CD8-positive, alpha-beta memory T cell (primary cell): ENCODE data around the gene IKBIP. TPM values are rescaled to one million over a fixed set of nuclear protein-coding genes. Genes with fewer than 3 reads are reported as not detected.
A peak's percentile ranks its signal among the peaks of the same experiment; 100 is the strongest.

Experiments used
- CTCF ChIA-PET: fragments of 350-600 bp; sonication (Branson Sonifier 250); formaldehyde crosslinking; loops from one replicate; lab custom pipeline; 2021; ENCODE audit warnings: antibody characterized with exemption; lab: Charles Lee
- POLR2A ChIA-PET: fragments of 350-600 bp; sonication (Branson Sonifier 250); formaldehyde crosslinking; loops from one replicate; lab custom pipeline; 2021; ENCODE audit warnings: antibody characterized with exemption; lab: Charles Lee
- DNase-seq, 5 donors: peaks; one replicate each; pipeline versions ENCODE4 v3.0.0 to v3.0.0-alpha.2; 2020 to 2022; ENCODE audit warnings: mixed read lengths in 1 of 5
- H3K27ac ChIP-seq: one replicate; pipeline ENCODE4 v1.7.0; 2013; ENCODE audit warnings: low read depth, mild to moderate bottlenecking, low read length, moderate library complexity
- H3K27me3 ChIP-seq: 2 replicates; pipeline ENCODE4 v1.7.0; 2013; ENCODE audit warnings: low read length, mild to moderate bottlenecking; ENCODE audit not compliant: insufficient read depth, poor library complexity, severe bottlenecking
- H3K36me3 ChIP-seq: 2 replicates; pipeline ENCODE4 v1.7.0; 2013; ENCODE audit warnings: mild to moderate bottlenecking, low read length, moderate library complexity; ENCODE audit not compliant: insufficient read depth
- H3K4me1 ChIP-seq: 2 replicates; pipeline ENCODE4 v1.7.0; 2013; ENCODE audit warnings: mild to moderate bottlenecking, low read length, moderate library complexity; ENCODE audit not compliant: insufficient read depth
- H3K4me3 ChIP-seq: 2 replicates; pipeline ENCODE4 v1.7.0; 2013; ENCODE audit warnings: mild to moderate bottlenecking, low read length
- H3K9me3 ChIP-seq: 2 replicates; pipeline ENCODE4 v1.7.0; 2013; ENCODE audit warnings: mild to moderate bottlenecking, low read length
- H3K27ac Mint-ChIP-seq, 8 donors: one replicate each; pipeline ENCODE4 v1.8.0; 2020 to 2021; ENCODE audit warnings: mixed read lengths in 8 of 8, mild to moderate bottlenecking in 6 of 8, inconsistent platforms in 3 of 8, moderate library complexity in 3 of 8
- H3K27me3 Mint-ChIP-seq, 2 donors: one replicate each; pipeline ENCODE4 v1.8.0; 2020 to 2021; ENCODE audit warnings: mixed read lengths in 2 of 2, mild to moderate bottlenecking in 1 of 2, moderate library complexity in 1 of 2
- H3K36me3 Mint-ChIP-seq, 3 donors: one replicate each; pipeline ENCODE4 v1.8.0; 2020 to 2021; ENCODE audit warnings: mixed read lengths in 3 of 3, inconsistent platforms in 1 of 3, mild to moderate bottlenecking in 1 of 3
- H3K4me1 Mint-ChIP-seq, 3 donors: one replicate each; pipeline ENCODE4 v1.8.0; 2020 to 2021; ENCODE audit warnings: mixed read lengths in 3 of 3, inconsistent platforms in 1 of 3, mild to moderate bottlenecking in 1 of 3
- H3K4me3 Mint-ChIP-seq, 7 donors: one replicate each; pipeline ENCODE4 v1.8.0; 2020 to 2021; ENCODE audit warnings: mixed read lengths in 7 of 7, mild to moderate bottlenecking in 6 of 7, moderate library complexity in 4 of 7, inconsistent platforms in 2 of 7
- H3K9me3 Mint-ChIP-seq, 5 donors: one replicate each; pipeline ENCODE4 v1.8.0; 2020 to 2022; ENCODE audit warnings: mixed read lengths in 5 of 5, mild to moderate bottlenecking in 3 of 5, moderate library complexity in 2 of 5, inconsistent platforms in 1 of 5
- polyA plus RNA-seq: library from polyadenylated mRNA; unstranded; fragments of 300-500 nt; fragmentation: Illumina TruSeq; gene quantifications from one replicate; pipeline ENCODE4 v1.2.3, GENCODE V29; 2021
- total RNA-seq, 2 experiments: library from RNA; stranded (reverse); gene quantifications; one replicate each; pipeline ENCODE4 v1.2.3, GENCODE V29; 2021

IKBIP gene, protein sequence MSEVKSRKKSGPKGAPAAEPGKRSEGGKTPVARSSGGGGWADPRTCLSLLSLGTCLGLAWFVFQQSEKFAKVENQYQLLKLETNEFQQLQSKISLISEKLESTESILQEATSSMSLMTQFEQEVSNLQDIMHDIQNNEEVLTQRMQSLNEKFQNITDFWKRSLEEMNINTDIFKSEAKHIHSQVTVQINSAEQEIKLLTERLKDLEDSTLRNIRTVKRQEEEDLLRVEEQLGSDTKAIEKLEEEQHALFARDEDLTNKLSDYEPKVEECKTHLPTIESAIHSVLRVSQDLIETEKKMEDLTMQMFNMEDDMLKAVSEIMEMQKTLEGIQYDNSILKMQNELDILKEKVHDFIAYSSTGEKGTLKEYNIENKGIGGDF
- total RNA-seq = 10 to 100 TPM; 29.4 to 30.4 TPM
- 9.4 TPM for polyA plus RNA-seq

DNA sequence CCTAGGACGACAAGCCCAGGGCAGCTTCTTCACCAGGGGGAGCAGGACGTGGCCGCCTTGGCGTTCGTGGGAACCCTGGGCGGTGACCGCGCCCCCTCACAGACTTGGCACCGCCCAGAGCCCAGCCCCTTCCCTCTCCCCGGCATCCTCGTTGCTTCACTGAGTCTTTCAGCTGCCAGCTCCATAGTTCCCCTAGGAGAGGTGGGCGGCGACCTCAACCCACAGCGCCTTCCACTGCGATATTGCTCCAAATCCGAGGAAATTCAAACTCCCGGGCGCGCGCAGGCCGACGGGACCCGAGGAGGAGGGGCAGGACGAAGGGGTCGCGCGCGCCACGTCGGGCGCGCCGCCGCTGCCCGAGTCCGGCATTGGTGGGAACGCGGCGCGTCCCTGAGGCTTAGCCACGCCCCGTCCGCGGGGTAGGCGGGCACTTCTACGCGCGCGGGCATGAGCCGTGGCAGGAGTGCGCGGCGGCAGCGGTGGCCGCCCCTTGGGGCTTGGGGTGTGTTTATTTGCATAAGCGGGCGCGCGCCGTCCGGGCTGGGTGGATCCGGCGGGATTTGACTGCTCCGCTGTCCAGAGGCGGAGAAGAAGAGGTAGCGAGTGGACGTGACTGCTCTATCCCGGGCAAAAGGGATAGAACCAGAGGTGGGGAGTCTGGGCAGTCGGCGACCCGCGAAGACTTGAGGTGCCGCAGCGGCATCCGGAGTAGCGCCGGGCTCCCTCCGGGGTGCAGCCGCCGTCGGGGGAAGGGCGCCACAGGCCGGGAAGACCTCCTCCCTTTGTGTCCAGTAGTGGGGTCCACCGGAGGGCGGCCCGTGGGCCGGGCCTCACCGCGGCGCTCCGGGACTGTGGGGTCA, at the start of gene IKBIP, which contains the start of gene APAF1:
Gene IKBIP (minus strand): TSS at position 77 of the 860 bp plus-strand sequence. CDS start 87 bp downstream, outside the sequence.
Gene APAF1 (plus strand): TSS at position 579 of the 860 bp plus-strand sequence. CDS start 3,070 bp downstream, outside the sequence.
- Histone ChIP-seq H3K9me3 (no peaks in the 10 kb centered on the region), H3K4me1 (peaks cover 16% of the 10 kb centered on the region), H3K27me3 (no peaks in the 10 kb centered on the region), H3K27ac (peak within 1 kb of the TSS; percentile 91), H3K36me3 (peaks cover 4% of the 10 kb centered on the region), H3K4me3 (peak within 1 kb of the TSS; percentile 97)
- ChIA-PET POLR2A (interaction anchor here (1.1 to 2.2 kb wide), 3 partner anchors 50 to 131 kb away, joined by 5 to 37 read pairs (median 6); partner anchors contain the start of genes SLC25A3 and TMPO), CTCF (interaction anchor here (0.6 to 2.1 kb wide), 9 partner anchors 9 to 155 kb away, joined by 3 to 6 read pairs (median 4); partner anchors contain the start of genes SLC25A3 and TMPO)
- no peaks in the 10 kb centered on the region for H3K27me3 Mint-ChIP-seq
- H3K36me3 Mint-ChIP-seq = peaks cover 0 to 37% (median 5%) of the 10 kb centered on the region in 3 donors
- H3K4me3 Mint-ChIP-seq = peak within 1 kb of the TSS; percentile 97 to 100 (median 98)
- H3K4me1 Mint-ChIP-seq = peaks cover 37 to 72% (median 58%) of the 10 kb centered on the region in 3 donors
- peak; percentile 95 to 97 (median 96) for DNase-seq
- H3K27ac Mint-ChIP-seq = peak within 1 kb of the TSS; percentile 90 to 99 (median 95)
- H3K9me3 Mint-ChIP-seq = no peaks in the 10 kb centered on the region

DNA sequence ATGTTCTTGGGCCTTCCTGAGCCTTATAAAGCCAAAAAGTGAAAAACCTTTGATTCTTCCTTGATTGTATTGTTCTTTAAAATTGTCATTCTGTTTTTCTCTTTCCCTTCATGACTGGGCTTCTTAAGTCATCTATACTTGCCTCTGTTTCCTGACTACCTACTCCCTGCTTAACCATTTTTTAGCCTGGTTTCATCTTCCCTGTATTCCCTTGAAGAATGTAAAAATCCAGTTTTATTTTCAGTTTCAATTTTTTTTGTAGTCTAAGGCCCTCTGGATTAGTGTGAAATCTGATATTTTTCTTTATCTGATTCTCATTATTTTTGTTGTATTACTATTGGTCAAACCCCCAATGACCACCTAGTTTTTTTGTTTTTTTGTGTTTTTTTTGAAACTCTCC, 46.8 kb upstream of the IKBIP start:
- Mint-ChIP-seq H3K36me3 (peaks cover 10 to 86% (median 28%) of the 10 kb centered on the region in 3 donors), H3K27me3 (no peaks in the 10 kb centered on the region), H3K9me3 (no peaks in the 10 kb centered on the region), H3K27ac (peak overlapping the region in 5 of 8 donors; percentile 28 to 62 (median 42)), H3K4me3 (no peak overlapping the region), H3K4me1 (peaks cover 26 to 29% (median 29%) of the 10 kb centered on the region in 3 donors)
- Histone ChIP-seq H3K4me3 (no peak overlapping the region), H3K4me1 (no peaks in the 10 kb centered on the region), H3K9me3 (no peaks in the 10 kb centered on the region), H3K36me3 (no peaks in the 10 kb centered on the region), H3K27me3 (no peaks in the 10 kb centered on the region), H3K27ac (no peak overlapping the region)
- no peak for DNase-seq
- CTCF ChIA-PET = no interaction called here
- POLR2A ChIA-PET = no interaction called here

DNA sequence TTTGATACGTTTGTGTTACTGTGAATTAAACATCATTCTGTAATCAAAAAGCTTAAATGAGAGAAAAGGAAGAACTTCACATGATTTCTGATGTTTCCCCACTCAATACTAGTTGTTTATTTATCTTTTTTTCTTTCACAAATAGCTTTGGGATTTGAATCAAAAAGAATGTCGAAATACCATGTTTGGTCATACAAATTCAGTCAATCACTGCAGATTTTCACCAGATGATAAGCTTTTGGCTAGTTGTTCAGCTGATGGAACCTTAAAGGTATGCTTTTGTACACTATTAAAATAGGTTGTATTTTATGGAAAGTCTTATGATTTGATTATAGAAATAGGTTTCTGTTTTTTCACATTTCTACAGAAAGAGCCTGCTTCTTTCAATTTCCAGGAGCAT, 42.0 kb upstream of the IKBIP start:
- Histone ChIP-seq H3K36me3 (peaks cover 20% of the 10 kb centered on the region), H3K27me3 (no peaks in the 10 kb centered on the region), H3K4me3 (no peak overlapping the region), H3K27ac (no peak overlapping the region), H3K9me3 (no peaks in the 10 kb centered on the region), H3K4me1 (no peaks in the 10 kb centered on the region)
- Mint-ChIP-seq H3K9me3 (no peaks in the 10 kb centered on the region), H3K27me3 (no peaks in the 10 kb centered on the region), H3K4me3 (no peak overlapping the region), H3K36me3 (peaks cover 15 to 83% (median 38%) of the 10 kb centered on the region in 3 donors), H3K27ac (no peak overlapping the region), H3K4me1 (peaks cover 7 to 11% (median 8%) of the 10 kb centered on the region in 3 donors)
- ChIA-PET CTCF (no interaction called here), POLR2A (no interaction called here)
- no peak for DNase-seq

DNA sequence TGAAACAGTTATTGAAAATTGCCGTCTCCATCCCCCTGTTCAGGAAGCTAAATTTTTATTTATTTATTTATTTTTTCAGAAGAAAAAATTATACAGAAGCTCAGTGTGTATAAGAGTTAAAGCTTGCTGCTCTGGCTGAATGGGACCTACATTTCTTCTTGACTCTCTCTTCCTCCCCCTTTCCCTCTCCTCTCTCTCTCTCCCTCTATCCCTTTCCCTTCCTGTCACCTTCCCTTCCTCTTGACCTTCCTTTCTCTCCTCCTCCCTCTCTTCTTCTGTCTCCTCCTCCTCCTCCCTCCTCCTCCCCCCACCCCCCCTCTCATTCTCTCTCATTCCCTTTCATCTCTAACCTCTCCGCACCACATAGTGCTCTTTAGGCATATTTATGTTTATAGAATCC, 39.6 kb upstream of the IKBIP start:
- Mint-ChIP-seq H3K27me3 (no peaks in the 10 kb centered on the region), H3K36me3 (peaks cover 11 to 82% (median 31%) of the 10 kb centered on the region in 3 donors), H3K4me3 (no peak overlapping the region), H3K9me3 (no peaks in the 10 kb centered on the region), H3K4me1 (peaks cover 0 to 2% (median 0%) of the 10 kb centered on the region in 3 donors), H3K27ac (no peak overlapping the region)
- no peak overlapping the region for H3K4me3 ChIP-seq
- H3K27ac ChIP-seq = no peak overlapping the region
- H3K27me3 ChIP-seq = no peaks in the 10 kb centered on the region
- DNase-seq = no peak
- ChIA-PET CTCF (no interaction called here), POLR2A (no interaction called here)
- H3K36me3 ChIP-seq = peaks cover 20% of the 10 kb centered on the region
- H3K4me1 ChIP-seq = no peaks in the 10 kb centered on the region
- H3K9me3 ChIP-seq = no peaks in the 10 kb centered on the region

DNA sequence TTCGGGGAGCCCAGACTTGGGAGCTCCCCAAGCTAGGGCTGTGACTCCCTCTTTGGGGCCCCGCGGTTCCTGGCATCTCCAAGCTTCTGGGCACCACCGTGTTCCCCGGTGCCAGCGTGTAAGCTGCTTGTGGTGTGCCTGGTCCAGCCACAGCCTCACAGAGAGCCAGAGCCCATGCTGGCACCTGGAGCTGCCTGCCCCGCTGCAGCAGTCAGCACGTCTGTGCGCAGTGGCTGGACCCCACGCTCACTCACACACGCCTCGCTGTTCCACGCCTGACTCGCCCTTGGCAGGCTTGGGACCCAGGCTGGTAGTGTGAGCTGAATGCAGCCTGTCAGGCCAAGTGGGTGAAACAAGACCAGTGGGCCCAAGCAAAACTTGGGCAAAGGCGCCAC, 35.0 kb upstream of the IKBIP start:
- DNase-seq = no peak
- no peak overlapping the region for H3K27ac Mint-ChIP-seq
- Histone ChIP-seq H3K4me3 (no peak overlapping the region), H3K9me3 (no peaks in the 10 kb centered on the region), H3K4me1 (no peaks in the 10 kb centered on the region), H3K27me3 (no peaks in the 10 kb centered on the region), H3K36me3 (peaks cover 19% of the 10 kb centered on the region), H3K27ac (no peak overlapping the region)
- H3K36me3 Mint-ChIP-seq = peaks cover 6 to 80% (median 27%) of the 10 kb centered on the region in 3 donors
- POLR2A ChIA-PET = no interaction called here
- H3K4me3 Mint-ChIP-seq = no peak overlapping the region
- no peaks in the 10 kb centered on the region for H3K27me3 Mint-ChIP-seq
- CTCF ChIA-PET = no interaction called here
- no peaks in the 10 kb centered on the region for H3K9me3 Mint-ChIP-seq
- peaks cover 0 to 4% (median 0%) of the 10 kb centered on the region in 3 donors for H3K4me1 Mint-ChIP-seq

DNA sequence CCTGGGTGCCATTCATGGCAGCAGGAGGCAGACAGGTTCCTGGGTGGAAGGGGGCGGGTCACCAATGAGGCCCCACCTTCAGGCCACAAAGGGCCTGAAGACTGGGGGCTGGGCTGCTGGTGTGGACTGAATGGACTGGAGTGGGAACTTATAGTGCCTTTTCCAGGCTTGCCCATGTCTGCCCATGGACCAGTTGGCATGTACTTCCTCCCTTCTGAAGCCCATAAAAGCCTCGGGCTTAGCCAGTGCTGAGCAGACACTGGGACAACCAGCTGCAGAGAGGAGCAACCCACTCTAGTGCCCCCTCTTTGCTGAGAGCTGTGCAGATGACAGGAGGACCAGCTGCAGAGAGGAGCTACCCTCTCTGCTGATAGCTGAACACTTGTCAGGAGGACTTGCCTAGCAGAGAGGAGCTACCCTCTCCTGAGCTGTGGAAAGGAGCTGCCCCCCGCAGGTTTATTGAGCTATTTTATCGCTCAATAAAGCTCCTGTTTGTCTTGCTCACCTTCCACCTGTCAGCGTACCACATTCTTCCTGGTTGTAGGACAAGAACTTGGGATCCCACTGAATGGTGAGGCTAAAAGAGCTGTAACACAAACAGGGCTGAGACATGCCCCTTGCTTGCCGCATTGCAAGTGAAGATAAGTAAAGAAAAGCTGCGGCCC, 34.5 kb upstream of the IKBIP start:
- Mint-ChIP-seq H3K9me3 (no peaks in the 10 kb centered on the region), H3K27me3 (no peaks in the 10 kb centered on the region), H3K36me3 (peaks cover 6 to 79% (median 26%) of the 10 kb centered on the region in 3 donors), H3K4me1 (peaks cover 0 to 4% (median 0%) of the 10 kb centered on the region in 3 donors), H3K4me3 (no peak overlapping the region), H3K27ac (peak overlapping the region in 1 of 8 donors; percentile 38)
- CTCF ChIA-PET = no interaction called here
- POLR2A ChIA-PET = no interaction called here
- Histone ChIP-seq H3K27me3 (no peaks in the 10 kb centered on the region), H3K4me1 (no peaks in the 10 kb centered on the region), H3K4me3 (no peak overlapping the region), H3K36me3 (peaks cover 16% of the 10 kb centered on the region), H3K27ac (no peak overlapping the region), H3K9me3 (no peaks in the 10 kb centered on the region)
- DNase-seq = no peak

DNA sequence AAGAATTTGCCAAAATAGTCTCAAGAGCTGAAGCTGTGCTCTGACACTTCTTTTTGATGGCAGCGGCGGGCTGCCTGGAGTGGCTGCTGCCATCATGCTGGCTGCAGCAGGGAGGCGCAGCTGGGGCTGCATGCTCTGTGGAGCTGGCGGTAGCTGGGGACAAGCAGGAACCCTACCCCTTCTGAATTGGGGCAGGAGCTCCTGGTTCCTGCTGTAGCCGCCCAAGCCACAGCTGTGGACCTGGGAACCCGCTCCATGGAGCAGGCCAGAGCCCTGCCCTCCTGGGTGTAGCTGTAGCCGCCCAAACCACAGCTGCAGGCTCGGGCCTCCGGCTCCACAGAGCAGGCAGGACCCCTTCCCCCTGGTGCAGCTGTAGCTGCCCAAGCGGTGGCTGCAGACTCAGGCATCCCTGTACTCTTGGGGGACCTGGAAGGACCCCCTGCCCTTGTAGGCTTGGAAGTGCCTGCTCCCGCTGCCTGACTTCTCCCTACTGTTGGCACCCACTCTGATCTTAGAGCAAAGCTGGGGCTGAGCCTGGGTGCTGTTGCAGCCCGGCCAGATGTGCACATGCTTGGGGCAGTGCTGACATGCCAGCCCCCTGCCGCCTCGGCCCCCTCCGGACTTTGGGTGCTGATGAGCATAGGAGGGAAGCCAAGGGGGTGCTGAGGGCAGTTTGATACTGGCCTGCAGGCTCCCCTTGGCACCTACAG, 33.8 kb upstream of the IKBIP start:
- Mint-ChIP-seq H3K27me3 (no peaks in the 10 kb centered on the region), H3K27ac (peak overlapping the region in 1 of 8 donors; percentile 38), H3K36me3 (peaks cover 6 to 79% (median 24%) of the 10 kb centered on the region in 3 donors), H3K9me3 (no peaks in the 10 kb centered on the region), H3K4me3 (no peak overlapping the region), H3K4me1 (peaks cover 0 to 4% (median 0%) of the 10 kb centered on the region in 3 donors)
- Histone ChIP-seq H3K27ac (no peak overlapping the region), H3K36me3 (peaks cover 10% of the 10 kb centered on the region), H3K4me3 (no peak overlapping the region), H3K9me3 (no peaks in the 10 kb centered on the region), H3K27me3 (no peaks in the 10 kb centered on the region), H3K4me1 (no peaks in the 10 kb centered on the region)
- CTCF ChIA-PET = interaction anchor here (1.4 kb wide), 1 partner anchor 112 kb away, joined by 5 read pairs; no protein-coding TSS in a partner anchor
- POLR2A ChIA-PET = no interaction called here
- no peak for DNase-seq
